HCT116 (cell line): ENCODE measurements around the gene ADAMTS6. TPM values are rescaled to one million over a fixed set of nuclear protein-coding genes. Genes with fewer than 3 reads are reported as not detected.

Source experiments
- ATAC-seq: fragments of 200-7000 bp; cut with Tn5 transposase; 2 replicates; pipeline ENCODE4 v1.9.1; 2020; ENCODE audit warnings: mild to moderate bottlenecking, moderate library complexity
- BruUV-seq: library from RNA; stranded (reverse); fragments of 400-500 nt; replicated peaks from 2 replicates; lab custom pipeline; 2021; lab: Mats Ljungman, UMichigan
- CTCF ChIA-PET: fragments of 300-600 bp; sonication (Branson Sonifier 250); formaldehyde crosslinking; loops from one replicate; lab custom pipeline; 2021; ENCODE audit warnings: antibody characterized with exemption; lab: Charles Lee
- POLR2A ChIA-PET: fragments of 300-600, 350-600 bp; sonication (Branson Sonifier 250); formaldehyde crosslinking; loops from one replicate; lab custom pipeline; 2021; ENCODE audit warnings: antibody characterized with exemption; lab: Charles Lee
- RAD21 ChIA-PET, 2 experiments: fragments of 300-600 bp; sonication (Branson Sonifier 250); formaldehyde crosslinking; loops; one replicate each; lab custom pipeline; 2023; ENCODE audit warnings: low total read pairs in 2 of 2; ENCODE audit not compliant: uncharacterized antibody in 2 of 2, unreplicated experiment in 2 of 2, low non-redundant PET in 1 of 2; lab: Charles Lee
- DNase-seq: peaks from one replicate; pipeline ENCODE4 v3.0.0-alpha.2; 2010; ENCODE audit warnings: low read depth, low spot score
- H2AFZ ChIP-seq: fragments of 200-600 bp; shearing (Covaris generic), sonication (generic); 2 replicates; pipeline ENCODE4 v1.6.1; 2017; ENCODE audit warnings: low read depth, mixed run types, mixed read lengths, antibody characterized with exemption, low read length; ENCODE audit not compliant: poor library complexity, severe bottlenecking
- H3K27ac ChIP-seq: 2 replicates; pipeline ENCODE4 v1.5.1; 2012; ENCODE audit warnings: low read depth, low read length
- H3K27me3 ChIP-seq: fragments of 200-600 bp; sonication (generic); 2 replicates; pipeline ENCODE4 v1.6.1; 2016; ENCODE audit warnings: mixed run types, low read length, mixed read lengths; ENCODE audit not compliant: insufficient read depth
- H3K36me3 ChIP-seq, 2 experiments: fragments of 200-500 bp in 1 of 2; fragments of 200-600 bp in 1 of 2; sonication (Bioruptor generic) in 1 of 2; sonication (generic) in 1 of 2; 2 replicates each; pipeline versions ENCODE4 v1.5.1 to v1.6.1; 2014 to 2016; ENCODE audit warnings: low read length in 2 of 2, inconsistent platforms in 1 of 2, mixed read lengths in 1 of 2, mixed run types in 1 of 2; ENCODE audit not compliant: insufficient read depth in 2 of 2, control insufficient read depth in 1 of 2
- H3K4me1 ChIP-seq, 2 experiments: fragments of 200-600 bp in 1 of 2; sonication (generic) in 1 of 2; 2 replicates each; pipeline versions ENCODE4 v1.5.1 to v1.6.1; 2012 to 2017; ENCODE audit warnings: low read length in 2 of 2, inconsistent platforms in 1 of 2, mild to moderate bottlenecking in 1 of 2, mixed read lengths in 1 of 2, mixed run types in 1 of 2, moderate library complexity in 1 of 2; ENCODE audit not compliant: insufficient read depth in 2 of 2, control insufficient read depth in 1 of 2
- H3K4me2 ChIP-seq: fragments of 200-600 bp; sonication (generic); 2 replicates; pipeline ENCODE4 v1.6.1; 2017; ENCODE audit warnings: mixed run types, low read length, mixed read lengths
- H3K4me3 ChIP-seq, 2 experiments: fragments of 200-600 bp in 1 of 2; sonication (generic) in 1 of 2; replicated peaks in 1 of 2; 2 replicates each; pipeline ENCODE4 v1.5.1; 2011 to 2016; ENCODE audit warnings: low read length in 2 of 2, control low read depth in 1 of 2, low read depth in 1 of 2, mild to moderate bottlenecking in 1 of 2, mixed read lengths in 1 of 2, mixed run types in 1 of 2
- H3K79me2 ChIP-seq: fragments of 200-600 bp; sonication (generic); 2 replicates; pipeline ENCODE4 v1.6.1; 2017; ENCODE audit warnings: mild to moderate bottlenecking, mixed run types, low read length, moderate library complexity, mixed read lengths; ENCODE audit not compliant: insufficient read depth
- H3K9ac ChIP-seq: fragments of 200-600 bp; sonication (generic); 2 replicates; pipeline ENCODE4 v1.6.1; 2016; ENCODE audit warnings: low read length, mixed read lengths
- H3K9me2 ChIP-seq: fragments of 200-600 bp; sonication (generic), shearing (Covaris generic); 2 replicates; pipeline ENCODE4 v1.6.1; 2017; ENCODE audit warnings: mixed run types, mild to moderate bottlenecking, moderate library complexity; ENCODE audit not compliant: insufficient read depth
- H3K9me3 ChIP-seq, 2 experiments: fragments of 200-500 bp in 1 of 2; fragments of 200-600 bp in 1 of 2; sonication (Bioruptor generic) in 1 of 2; sonication (generic) in 1 of 2; 2 replicates each; pipeline ENCODE4 v1.6.1; 2014 to 2017; ENCODE audit warnings: low read length in 2 of 2, mixed read lengths in 2 of 2, inconsistent platforms in 1 of 2, low read depth in 1 of 2, mild to moderate bottlenecking in 1 of 2, mixed run types in 1 of 2, moderate library complexity in 1 of 2; ENCODE audit not compliant: control insufficient read depth in 1 of 2, insufficient read depth in 1 of 2
- H4K20me1 ChIP-seq: fragments of 200-600 bp; sonication (generic), shearing (Covaris generic); 2 replicates; pipeline ENCODE4 v1.6.1; 2017; ENCODE audit warnings: mixed run types, mild to moderate bottlenecking, moderate library complexity; ENCODE audit not compliant: insufficient read depth
- CEBPB ChIP-seq: IDR thresholded peaks from 2 replicates; pipeline ENCODE4 v1.6.1; 2012; ENCODE audit warnings: low read depth
- JUND ChIP-seq: IDR thresholded peaks from 2 replicates; pipeline ENCODE4 v1.6.1; 2012
- POLR2A ChIP-seq: IDR thresholded peaks from 2 replicates; pipeline ENCODE4 v1.7.0; 2011; ENCODE audit warnings: borderline replicate concordance; ENCODE audit not compliant: insufficient read depth, insufficient read length; ENCODE audit errors: extremely low read depth
- POLR2AphosphoS5 ChIP-seq: IDR thresholded peaks from 2 replicates; pipeline ENCODE4 v1.6.1; 2011; ENCODE audit warnings: mild to moderate bottlenecking, low read depth, low read length, moderate library complexity
- ZNF274 ChIP-seq: fragments of 200-500 bp; sonication (Bioruptor generic); IDR thresholded peaks from 2 replicates; pipeline ENCODE4 v1.6.1; 2014; ENCODE audit warnings: mild to moderate bottlenecking, low read depth, low read length, inconsistent platforms
- intact Hi-C: fragments of 100-400 bp; cut with micrococcal nuclease; formaldehyde crosslinking; loops from 2 replicates; pipeline ENCODE4 v1.10.0; 2022
- total RNA-seq: library from RNA; stranded (reverse); gene quantifications from one replicate; pipeline ENCODE4 v1.2.1, GENCODE V29; 2021; ENCODE audit not compliant: unreplicated experiment
- TF ChIP-seq, protein P1 (sequence below): IDR thresholded peaks from 2 replicates; pipeline ENCODE4 v1.6.1; 2012

The ADAMTS6 gene
- total RNA-seq, 1 experiment from 2014 or later, result 0.93 TPM

DNA sequence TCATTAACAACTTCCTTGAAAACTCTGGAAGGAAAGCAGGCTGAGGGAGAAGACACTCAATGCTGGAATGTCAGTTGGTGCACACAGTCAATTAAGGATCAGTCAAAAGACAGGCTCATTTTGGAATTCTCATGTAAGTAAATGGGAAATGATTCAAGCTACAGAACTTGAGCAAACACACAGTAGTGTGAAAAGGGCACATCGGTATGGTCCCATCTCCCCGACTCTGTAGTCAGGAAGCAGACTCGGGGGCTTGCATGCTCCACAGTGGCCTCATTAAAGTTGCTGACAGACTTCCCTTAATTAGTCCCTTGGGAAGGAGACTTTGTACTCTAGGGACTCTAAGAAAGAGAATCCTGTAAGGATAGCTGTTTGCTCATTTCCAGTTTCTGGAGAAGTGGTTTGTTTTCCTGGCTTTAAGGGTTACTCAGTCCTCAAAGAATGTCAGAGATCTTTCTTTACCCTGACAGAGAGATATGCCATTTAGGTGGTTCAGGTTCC is 339.2 kb downstream of the ADAMTS6 start:
- Histone ChIP-seq H3K4me3 (no peak overlapping the region), H3K4me1 (no peaks in the 10 kb centered on the region), H2AFZ (no peak overlapping the region), H3K27ac (no peak overlapping the region), H4K20me1 (no peaks in the 10 kb centered on the region), H3K9me3 (no peaks in the 10 kb centered on the region), H3K36me3 (no peaks in the 10 kb centered on the region), H3K9me2 (no peaks in the 10 kb centered on the region), H3K4me2 (no peak overlapping the region), H3K79me2 (no peaks in the 10 kb centered on the region), H3K9ac (no peak overlapping the region)
- DNase-seq (no peak), ATAC-seq (no peak)
- POLR2A ChIA-PET, result no interaction called here
- RAD21 ChIA-PET, result no interaction called here
- CTCF ChIA-PET, result no interaction called here
- TF ChIP-seq POLR2AphosphoS5 (no peak), ZNF274 (no peak), CEBPB (no peak), JUND (no peak)
- TF ChIP-seq, protein P1, sequence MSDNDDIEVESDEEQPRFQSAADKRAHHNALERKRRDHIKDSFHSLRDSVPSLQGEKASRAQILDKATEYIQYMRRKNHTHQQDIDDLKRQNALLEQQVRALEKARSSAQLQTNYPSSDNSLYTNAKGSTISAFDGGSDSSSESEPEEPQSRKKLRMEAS, result no peak
- TF ChIP-seq, all 23 proteins: peak for 0
- intact Hi-C loops, result no loop called here
- BruUV-seq, result no TSS peak
- no peaks in the 10 kb centered on the region for H3K27me3 ChIP-seq

DNA sequence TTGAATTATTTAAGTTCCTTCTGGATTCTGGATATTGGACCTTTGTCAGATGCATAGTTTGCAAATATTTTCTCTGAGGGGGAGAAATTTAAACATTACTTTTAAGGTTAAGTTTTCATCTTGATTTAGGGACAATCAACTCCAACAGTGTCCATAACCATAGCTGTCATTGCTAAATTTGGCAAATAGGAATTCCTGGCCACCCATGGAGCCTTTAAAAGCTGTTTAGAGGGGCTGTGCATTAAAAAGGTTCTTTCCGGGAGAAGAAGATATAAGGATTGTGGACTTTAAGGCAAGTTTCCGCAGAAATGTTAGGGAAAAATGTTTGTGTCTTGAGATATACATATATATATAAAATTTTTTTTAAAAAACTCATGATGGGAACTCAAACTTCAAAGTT is 339.7 kb downstream of the ADAMTS6 start:
- RAD21 ChIA-PET, result no interaction called here
- TF ChIP-seq JUND (no peak), POLR2A (no peak)
- H3K4me3 ChIP-seq, result no peak overlapping the region
- no peak for ATAC-seq
- no peaks in the 10 kb centered on the region for H4K20me1 ChIP-seq
- H3K27ac ChIP-seq, result no peak overlapping the region
- no peaks in the 10 kb centered on the region for H3K79me2 ChIP-seq
- BruUV-seq, result no TSS peak
- no peaks in the 10 kb centered on the region for H3K4me1 ChIP-seq
- H3K9me2 ChIP-seq, result no peaks in the 10 kb centered on the region
- no peaks in the 10 kb centered on the region for H3K9me3 ChIP-seq
- POLR2A ChIA-PET, result no interaction called here
- no peak overlapping the region for H3K4me2 ChIP-seq
- DNase-seq, result no peak
- no peak overlapping the region for H3K9ac ChIP-seq
- CTCF ChIA-PET, result no interaction called here
- H3K27me3 ChIP-seq, result no peaks in the 10 kb centered on the region
- intact Hi-C loops, result no loop called here
- no peaks in the 10 kb centered on the region for H3K36me3 ChIP-seq
- no peak overlapping the region for H2AFZ ChIP-seq
